K562 treated with DMSO at 1 percent for 24 hours (cell line): ENCODE results near the gene BCO1. TPM values are rescaled to one million over a fixed set of nuclear protein-coding genes. Genes with fewer than 3 reads are reported as not detected.

Experiments
- total RNA-seq: library from RNA; unstranded; fragments of 300-600 nt; gene quantifications from 2 replicates; pipeline ENCODE4 v1.2.3, GENCODE V29; 2022; ENCODE audit warnings: low read depth; ENCODE audit not compliant: insufficient read depth

Gene BCO1, protein sequence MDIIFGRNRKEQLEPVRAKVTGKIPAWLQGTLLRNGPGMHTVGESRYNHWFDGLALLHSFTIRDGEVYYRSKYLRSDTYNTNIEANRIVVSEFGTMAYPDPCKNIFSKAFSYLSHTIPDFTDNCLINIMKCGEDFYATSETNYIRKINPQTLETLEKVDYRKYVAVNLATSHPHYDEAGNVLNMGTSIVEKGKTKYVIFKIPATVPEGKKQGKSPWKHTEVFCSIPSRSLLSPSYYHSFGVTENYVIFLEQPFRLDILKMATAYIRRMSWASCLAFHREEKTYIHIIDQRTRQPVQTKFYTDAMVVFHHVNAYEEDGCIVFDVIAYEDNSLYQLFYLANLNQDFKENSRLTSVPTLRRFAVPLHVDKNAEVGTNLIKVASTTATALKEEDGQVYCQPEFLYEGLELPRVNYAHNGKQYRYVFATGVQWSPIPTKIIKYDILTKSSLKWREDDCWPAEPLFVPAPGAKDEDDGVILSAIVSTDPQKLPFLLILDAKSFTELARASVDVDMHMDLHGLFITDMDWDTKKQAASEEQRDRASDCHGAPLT
- total RNA-seq = 0.14 TPM in 1 of 2 replicates, not detected in the other

DNA sequence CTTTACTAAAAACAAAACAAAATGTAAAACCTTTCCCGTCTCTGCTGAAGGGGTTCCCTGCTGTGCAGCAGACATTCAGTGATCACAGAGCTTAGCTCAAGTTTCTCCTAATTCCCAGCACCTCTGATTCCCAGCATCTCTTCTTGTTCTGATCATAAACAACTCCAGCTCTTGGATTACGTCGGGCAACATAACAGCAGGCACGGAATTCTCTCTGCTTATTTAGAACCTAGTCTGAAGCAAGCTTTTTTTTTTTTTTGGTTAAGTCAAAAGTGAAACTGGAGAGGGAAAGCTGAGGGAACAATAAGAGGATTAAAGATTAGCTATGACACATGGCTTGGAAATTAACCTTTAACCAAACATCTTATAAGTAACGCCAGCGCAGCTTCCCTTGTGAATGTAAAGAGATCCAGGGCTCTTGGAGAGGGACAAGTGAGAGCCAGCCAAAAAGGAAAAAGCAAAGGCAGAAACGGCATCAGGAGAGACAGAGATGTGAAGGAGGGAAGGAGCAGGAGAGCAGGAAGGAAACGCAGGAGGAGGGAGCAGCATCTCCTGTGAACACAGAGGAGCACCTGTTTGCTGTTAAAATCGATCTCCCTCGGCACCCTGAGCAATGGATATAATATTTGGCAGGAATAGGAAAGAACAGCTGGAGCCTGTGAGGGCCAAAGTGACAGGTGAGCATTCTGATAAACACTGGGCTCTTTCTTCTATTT is at the start of gene BCO1:
Gene BCO1 (plus strand): TSS at position 394 of the 716 bp plus-strand sequence. CDS start 220 bp downstream, at position 614.

DNA sequence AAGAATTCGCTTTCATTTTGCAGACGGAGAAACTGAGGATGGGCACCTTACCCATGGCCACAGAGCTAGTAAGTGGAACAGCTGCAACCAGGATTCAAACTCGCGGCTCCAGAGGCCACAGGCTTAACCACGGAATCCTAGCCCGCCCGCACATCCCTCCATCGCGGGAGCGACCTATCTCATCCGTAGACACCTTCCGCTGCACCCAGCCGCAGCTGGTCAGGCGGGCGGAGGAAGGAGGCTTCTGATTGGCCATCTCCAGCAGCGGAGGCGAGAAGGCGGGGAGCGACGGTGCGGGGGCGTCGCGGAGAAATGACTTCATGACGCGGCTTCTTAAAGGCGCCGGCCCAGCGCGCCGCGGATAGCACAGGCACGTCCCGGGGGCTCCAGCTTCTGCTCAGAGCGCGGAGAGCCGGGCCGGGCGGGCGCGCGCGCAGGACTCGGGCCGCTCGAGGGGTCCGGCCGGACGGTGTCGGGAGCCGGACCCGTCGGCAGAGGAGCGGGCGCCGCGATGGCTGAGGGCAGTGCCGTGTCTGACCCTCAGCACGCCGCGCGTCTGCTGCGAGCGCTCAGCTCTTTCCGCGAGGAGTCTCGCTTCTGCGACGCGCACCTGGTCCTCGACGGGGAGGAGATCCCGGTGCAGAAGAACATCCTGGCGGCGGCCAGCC is 76.2 kb downstream of the BCO1 start, which contains the start of gene GAN:
Gene GAN (plus strand): TSS at position 360 of the 668 bp plus-strand sequence. CDS start 152 bp downstream, at position 512.

Other genes with a start within 250 kb of the BCO1 start
- gene CMC2, start 231.8 kb upstream of the BCO1 start, total RNA-seq = 175 and 211 TPM in 2 replicates
- gene CENPN, start 231.5 kb upstream of the BCO1 start, total RNA-seq = 119 and 125 TPM in 2 replicates
- 16.2 and 17.2 TPM in 2 replicates for gene ATMIN, start 202.8 kb upstream of the BCO1 start, total RNA-seq
- gene C16orf46, start 161.5 kb upstream of the BCO1 start, total RNA-seq = 1.1 and 1.2 TPM in 2 replicates
- gene GCSH, start 142.3 kb upstream of the BCO1 start, total RNA-seq = 23.6 and 26.2 TPM in 2 replicates
- 2.2 and 2.3 TPM in 2 replicates for gene GAN, start 76.3 kb downstream of the BCO1 start, total RNA-seq
- 63.4 and 72.6 TPM in 2 replicates for gene CMIP, start 206.1 kb downstream of the BCO1 start, total RNA-seq